HG02642 (cell line): ENCODE results near the gene JUND.
A peak's percentile ranks its signal among the peaks of the same experiment; 100 is the strongest.

Experiments used
- ATAC-seq: cut with Tn5 transposase; IDR thresholded peaks from one replicate; pipeline ENCODE4 v1.9.1; 2021; ENCODE audit warnings: mild to moderate bottlenecking; ENCODE audit not compliant: unreplicated experiment, poor library complexity

JUND gene

DNA sequence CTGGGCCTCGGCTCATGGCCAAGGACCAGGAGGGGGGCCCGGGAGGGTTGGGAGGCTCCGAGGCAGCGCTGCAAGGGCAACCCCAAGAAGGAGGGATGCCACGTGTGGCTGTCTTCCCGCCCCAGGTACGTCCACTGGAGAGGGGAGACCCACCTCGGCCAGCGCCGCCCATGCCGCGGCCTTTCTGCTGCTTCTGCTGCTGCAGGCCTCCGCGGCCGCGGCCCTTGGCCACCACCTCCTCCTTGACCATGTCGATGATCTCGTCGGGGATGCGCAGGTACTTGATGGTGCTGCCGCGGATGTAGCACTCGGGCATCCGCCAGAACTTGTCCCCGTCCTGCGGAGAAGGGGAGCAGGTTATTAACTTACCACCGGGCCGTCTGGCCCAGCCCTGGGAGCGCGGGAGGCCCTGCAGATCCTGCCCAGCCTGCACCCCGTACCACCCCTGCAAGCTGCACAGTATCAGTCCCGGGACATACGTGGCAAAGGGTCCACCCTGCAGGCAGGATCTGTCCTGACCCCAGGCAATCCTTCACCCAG lies 28.2 kb upstream of the JUND start:
- ATAC-seq, result no peak

DNA sequence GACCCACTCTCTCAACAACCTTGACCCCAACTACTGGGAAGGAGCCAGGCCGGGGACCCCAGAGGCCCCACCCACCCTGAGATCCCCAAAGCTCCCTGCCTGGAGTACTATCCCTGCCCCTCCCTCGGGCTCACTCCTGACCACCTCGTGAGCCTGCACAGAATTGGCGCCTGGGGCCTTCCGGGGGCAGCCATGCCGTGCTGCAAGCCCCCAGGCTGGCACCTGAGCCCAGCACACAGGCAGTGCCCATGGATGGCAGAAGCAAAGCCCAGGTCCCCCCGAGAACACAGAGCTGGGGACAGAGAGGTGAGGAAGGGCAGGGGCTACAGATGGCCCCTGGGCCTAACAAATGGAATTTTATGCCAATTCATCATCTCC lies 27.5 kb upstream of the JUND start:
- ATAC-seq, result no peak

DNA sequence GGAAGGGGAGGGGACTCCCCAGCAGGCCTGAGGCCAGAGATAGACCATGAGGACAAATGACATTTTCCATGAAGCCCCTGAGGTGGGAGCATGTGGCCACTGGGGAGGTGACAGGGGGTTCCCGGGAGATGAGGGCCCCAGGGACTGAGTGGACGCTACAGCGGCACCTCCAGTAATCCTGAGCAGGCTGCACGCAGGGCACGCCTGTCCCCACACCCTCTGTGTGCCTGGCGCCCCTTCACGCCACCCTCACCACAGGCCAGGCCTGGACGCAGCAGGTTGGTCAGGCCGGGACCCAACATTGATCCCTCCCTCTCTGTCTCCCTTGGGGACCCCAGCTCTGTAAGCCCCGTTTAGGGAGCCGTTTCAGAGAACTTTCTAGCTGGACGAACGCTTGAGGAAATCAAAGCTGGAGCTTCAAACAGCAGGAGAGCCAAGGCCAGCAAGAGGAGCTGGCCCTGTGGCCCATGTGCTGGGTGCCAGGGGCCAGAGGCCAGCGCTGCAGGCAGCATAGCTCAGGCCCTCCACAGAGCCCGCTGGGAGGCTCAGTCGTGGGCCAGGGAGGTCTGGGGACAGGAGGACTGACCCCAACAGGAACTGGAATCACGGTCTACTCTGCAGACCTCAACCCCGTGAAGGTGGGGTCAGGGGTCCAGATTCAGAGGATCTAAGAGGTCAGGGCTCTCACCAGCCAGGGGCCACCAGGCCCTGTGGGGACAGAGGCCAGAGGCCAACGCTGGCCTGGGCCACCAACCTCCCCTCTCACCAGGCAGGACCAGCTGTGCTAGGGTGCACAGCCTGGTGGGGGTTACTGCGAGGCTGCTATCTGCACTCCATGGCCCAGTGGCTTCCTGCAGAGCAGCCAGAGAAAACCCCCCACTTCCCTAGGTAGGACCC lies 26.9 kb upstream of the JUND start:
- no peak for ATAC-seq

DNA sequence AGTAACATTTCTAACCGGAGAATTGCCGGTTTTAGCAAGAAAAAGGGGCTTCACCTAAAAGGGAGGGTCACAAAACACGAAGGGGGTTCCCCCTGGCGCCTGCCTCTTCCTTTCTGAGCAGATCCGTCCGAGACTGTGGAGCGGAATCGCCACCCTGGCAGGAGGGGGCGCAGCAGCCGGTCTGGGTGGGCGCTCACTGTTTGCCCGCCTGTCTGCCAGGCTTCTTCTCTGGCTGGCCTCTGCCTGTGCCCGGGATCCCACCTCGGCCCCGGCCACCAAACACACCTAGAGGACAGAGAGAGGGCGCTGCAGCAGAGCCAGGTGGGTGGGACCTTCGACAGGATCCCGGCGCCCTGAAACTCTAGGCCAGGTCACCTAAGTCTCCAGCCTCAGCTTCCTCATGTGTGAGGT lies 25.9 kb upstream of the JUND start:
- ATAC-seq, result no peak

DNA sequence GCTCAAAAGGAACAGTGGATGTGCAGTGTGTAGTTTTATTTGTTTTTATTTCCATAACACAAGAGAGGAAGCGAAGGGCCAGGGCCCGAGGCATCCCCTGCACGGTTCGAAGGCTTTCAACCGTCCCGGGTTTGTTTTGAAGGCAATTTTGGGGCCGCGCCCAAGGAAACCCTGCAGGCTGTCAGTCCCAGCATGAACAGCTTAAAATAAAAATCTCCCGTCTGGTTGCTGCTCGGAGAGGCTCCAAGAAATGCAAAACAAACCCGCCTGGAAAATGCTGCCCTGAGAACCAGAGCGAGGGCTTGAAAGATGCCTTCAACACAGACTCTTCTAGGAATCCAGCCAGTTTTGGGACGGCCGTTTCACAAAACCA lies 25.5 kb upstream of the JUND start:
- no peak for ATAC-seq

DNA sequence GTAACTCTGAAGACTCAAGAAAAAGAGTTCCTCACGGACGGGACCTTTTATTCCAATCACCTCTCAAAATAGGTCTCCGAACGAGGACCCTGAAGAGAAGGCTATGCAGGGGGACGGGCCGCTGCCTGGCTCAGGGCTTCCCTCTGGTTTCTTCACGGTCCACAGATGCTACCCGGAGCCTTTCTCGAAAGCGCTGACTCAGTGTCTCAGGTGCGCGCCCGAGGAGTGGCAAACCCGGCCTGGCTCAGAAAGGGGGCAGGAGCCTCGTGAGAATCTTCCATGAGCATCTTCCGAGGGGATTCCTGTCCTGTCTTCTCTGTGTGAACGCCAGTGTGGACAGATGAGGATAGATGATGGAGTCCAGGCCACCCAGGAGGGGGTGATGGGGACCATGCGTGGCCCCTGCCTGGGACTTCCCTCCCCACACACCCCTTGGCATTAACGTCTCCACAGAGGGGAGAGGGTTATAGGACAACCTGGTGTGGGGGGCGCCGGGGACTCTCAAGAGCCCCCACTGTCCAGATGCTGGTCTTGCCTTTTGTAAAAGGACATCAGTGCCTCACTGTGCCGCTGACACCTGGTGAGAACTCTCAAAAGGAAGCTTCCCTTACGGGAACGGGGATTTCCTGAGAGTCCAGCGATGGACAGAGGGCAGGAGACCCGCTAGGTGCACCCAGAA lies 24.9 kb upstream of the JUND start:
- ATAC-seq, result no peak

DNA sequence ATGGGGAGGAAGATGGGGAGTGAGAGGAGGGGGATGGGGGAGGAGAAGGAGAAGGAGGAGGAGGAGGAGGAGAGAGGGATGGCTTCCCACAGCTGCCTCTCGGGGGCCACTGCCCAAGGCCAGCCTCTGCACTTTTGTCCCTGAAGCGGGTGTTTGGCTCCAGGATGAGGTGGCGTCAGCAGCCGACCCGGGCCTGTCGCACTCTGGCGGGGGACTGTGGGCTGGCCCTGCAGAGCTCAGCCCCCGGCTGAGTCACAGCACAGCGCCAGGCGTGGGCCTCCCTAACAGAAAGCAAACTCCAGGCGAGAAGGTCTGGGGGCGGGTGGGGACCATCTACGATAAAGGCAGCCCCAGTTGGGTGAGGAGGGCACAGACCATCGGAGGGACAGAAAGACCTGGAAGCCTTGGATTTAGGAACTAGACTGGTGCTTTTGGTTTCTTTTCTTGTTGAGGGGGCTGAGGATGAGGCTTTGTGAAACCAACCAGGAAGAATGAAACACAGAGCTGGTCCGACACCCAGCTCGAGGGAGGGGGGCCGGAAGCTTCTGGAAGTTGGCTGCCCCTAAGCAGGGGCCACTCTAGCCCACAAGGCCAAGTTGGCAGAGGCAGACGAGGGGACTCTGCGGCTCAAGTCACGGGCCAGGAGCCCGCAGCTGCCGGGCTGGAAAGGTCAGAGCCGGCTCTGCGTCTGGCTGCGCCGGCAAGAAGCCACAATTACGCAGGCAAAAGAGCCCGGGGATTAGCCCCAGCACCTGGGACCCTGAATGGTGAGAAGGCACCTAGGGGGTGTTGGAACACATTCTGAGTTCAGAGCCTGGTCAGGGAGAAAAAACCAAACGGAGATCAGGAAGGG lies 23.3 kb upstream of the JUND start:
- peak; percentile 43 for ATAC-seq

DNA sequence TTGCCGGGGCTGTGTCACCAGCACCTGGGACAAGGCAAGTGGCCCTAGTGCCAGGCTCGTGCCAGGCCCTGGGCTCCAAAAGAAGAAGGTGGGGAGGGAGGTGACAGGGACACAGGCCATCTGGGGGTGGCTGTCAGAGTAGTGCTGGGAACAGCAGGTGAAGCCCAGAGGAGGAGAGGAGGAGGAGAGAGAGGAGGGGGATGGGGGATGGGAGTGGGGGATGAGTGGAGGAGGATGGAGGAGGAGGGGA lies 22.7 kb upstream of the JUND start:
- no peak for ATAC-seq

DNA sequence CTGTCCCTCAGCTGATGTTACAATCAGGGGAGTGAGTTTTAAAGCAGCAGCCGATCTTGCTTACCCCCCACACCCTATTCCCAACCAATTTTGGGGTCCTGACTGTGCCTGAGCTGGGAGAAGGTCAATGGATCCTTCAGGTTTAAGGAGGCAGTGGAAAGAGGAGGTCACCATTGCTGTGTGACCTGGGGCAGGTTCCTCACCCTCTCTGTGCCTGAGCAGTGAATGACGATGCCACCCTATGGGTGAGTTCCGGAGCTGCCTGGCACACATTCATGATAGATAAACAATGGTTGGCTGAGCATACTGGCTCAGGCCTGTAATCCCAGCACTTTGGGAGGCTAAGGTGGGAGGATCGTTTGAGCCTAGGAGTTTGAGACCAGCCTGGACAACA lies 20.3 kb upstream of the JUND start:
- ATAC-seq, result no peak

DNA sequence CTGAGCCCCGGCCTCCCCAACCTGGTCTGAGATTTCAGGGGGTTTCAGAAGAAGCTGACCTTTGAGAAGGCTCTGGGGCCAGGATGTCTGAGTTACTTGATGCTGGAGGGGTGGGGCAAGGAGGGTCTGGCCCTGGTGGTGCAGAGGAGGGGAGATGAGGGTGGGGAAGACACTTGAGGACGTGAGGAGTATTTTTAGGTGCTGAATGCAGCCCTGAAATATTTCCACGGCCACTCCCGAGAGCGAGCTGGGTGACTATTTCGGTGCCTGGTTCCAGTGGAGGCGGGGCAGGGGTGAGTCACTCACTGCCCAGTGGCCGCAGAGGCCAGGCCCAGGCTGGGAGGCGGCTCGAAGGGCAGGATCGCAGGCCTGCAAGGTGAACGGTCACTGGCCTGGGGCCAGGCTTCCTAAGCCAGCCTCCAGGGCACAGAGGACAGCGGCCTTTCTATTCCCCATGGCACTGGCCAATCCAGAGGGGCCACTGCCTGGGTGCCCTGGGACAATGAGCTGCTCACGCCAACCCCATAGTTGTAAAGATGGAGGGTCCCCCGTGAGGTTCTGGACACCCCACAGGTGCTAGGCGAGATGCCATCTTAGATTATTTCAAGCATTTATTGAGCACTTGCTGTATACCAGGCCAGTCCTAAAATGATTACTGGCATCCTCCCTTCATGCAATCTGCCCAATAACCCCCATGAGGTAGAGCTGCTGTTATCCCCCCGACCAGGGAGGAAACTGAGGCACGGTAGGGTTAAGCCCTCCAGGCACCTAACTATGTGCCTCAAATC lies 19.7 kb upstream of the JUND start:
- ATAC-seq, result no peak

DNA sequence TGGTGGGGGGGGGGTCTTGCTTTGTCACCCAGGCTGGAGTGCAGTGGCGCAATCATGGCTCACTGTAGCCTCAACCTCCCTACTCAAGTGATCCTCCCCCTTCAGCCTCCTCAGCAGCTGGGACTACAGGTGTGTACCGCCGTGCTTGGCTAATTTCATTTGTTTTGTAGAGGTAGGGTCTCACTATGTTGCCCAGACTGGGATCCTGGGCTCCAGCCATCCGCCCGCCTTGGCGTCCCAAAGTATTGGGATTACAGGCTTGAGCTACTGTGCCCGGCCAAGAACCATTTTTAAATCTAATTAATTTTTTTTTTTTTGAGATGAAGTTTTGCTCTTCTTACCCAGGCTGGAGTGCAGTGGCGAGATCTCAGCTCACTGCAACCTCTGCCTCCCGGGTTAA lies 18.2 kb upstream of the JUND start:
- no peak for ATAC-seq

DNA sequence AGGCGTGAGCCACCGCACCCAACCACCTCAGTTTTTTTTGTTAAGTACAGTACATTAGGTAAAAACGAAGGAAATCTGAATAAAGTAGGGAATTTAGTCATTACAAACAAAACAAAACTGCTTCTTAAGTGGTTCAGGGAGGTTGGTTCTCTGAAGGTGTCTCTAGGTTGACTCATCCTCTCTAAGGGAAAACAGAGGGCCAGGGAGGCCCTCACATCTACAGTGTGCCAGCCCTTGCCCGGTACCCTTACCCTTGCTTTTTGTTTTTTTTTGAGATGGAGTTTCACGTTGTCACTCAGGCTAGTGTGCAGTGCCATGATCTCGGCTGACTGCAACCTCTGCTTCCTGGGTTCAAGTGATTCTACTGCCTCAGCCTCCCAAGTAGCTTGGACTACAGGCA lies 17.2 kb upstream of the JUND start:
- no peak for ATAC-seq

DNA sequence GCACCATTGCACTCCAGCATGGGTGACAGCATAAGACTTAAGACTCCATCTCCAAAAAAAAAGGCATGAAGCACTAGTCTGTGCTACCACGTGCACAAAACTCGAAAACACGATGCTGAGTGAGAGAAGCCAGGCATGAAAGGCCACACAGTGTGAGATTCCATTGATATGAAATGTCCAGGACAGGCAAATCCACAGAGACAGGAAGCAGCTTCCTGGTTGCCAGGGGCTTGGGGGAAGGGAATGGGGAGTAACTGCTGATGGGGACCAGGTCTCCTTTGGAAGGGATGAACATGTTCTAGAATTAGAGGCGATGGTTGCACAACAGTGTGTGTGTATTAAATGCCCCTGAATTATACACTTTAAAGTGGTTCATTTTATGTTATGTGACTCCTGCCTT lies 15.9 kb upstream of the JUND start:
- no peak for ATAC-seq

DNA sequence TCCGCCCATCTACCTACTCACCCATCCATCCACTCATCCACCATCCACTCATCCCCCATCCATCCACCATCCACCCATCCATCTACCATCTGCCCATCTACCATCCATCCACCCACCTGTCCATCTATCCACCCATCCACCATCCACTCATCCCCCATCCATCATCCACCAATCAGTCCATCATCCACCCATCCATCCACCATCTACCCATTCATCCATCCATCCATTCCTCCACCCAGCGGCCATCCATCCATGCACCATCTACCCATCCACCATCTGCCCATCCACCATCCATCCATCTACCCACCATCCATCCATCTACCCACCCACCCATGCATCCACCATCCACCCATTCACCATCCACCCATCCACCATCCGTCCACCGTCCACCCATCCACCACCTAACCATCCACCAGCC lies 13.6 kb upstream of the JUND start:
- no peak for ATAC-seq

DNA sequence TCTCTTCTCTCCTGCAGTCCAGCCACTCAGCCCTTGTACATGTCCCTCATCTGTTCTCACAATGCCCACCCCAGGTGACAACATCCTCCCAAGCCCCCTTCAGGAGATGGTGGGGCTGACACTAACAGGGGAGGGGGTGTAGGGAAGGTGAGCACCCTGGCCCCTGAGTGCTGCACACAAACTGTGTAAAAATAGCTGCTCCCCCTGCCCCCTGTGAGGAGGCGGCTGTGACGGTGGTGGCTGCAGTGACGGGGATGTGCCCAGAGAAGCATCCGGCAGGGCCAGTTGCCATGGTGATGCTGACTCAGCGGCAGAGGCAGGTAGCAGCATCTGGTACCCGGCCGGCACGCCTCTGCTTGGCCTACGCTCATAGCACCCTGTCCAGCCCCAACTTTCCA lies 13.0 kb upstream of the JUND start:
- ATAC-seq, result no peak

DNA sequence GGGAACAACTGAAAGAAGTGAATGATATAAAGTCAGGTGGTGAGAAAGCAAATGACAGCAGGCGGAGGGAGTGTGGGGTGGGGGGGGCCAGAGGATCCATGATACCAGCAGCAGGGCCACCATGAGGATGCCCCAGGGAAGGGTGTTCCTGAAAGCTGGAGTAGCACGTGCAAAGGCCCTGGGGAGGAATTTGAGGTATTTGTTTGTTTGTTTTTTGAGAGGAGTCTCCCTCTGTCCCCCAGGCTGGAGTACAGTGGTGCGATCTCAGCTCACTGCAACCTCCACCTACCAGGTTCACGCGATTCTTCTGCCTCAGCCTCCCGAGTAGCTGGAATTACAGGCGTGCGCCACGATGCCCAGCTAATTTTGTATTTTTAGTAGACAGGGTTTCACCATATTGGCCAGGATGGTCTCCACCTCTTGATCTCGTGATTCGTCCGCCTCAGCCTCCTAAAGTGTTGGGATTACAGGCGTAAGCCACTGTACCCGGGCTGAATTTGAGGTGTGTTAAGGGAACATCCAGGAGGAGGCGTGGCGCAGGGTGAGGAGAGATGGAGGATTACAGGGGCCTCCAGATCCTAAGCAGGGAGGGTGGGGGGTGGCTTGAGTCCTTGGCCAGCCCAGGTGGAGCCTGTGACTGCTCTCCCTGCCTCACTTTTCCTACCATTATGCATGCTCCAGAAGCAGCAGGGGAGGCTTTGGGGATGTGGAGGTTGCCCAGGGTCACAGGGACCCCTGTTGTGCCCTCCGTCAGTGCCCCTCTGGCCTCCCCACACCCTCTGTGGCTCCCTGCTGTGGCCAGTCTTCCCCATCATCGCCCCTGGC lies 12.4 kb upstream of the JUND start:
- no peak for ATAC-seq

DNA sequence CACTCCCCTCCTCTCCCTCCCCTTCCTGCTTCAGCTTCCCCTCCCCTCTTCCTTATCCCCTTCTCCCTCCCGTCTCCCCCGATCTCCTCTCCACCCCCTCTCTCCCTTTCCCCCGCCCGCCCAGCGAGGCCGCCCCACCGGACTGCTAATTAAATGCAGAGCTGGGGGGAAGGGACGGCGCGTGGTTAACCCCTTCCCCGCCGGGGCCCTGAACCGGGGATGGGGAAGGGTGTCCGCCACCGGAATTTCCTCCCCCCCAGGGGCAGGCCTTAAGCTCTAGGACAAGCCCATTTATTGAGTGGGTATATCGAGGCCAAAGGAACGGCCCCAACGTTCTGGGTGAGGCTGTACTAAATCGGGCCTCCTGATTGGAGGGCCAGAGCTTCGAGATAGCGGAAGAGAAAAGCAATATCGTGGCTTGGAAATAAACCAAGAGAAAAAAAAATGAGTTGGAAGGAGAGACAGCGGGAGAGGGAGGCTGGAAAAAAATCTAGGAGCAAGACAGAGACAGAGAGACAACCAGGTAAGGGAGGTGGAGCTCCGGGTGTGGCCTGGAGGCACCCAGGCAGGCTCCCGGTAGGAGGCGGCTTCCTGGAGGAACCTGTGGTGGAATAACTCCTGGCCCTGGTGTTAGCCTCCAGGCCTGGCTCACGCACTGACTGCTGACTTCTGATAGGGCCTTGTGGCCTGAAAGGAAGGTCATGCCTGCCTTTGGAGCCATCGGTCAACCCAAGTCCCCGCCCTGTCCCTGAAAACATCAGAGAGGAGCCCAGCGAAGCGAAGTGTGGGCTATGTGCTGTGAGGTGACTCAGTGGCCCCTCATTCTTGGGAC lies 11.6 kb upstream of the JUND start:
- ATAC-seq, result no peak

DNA sequence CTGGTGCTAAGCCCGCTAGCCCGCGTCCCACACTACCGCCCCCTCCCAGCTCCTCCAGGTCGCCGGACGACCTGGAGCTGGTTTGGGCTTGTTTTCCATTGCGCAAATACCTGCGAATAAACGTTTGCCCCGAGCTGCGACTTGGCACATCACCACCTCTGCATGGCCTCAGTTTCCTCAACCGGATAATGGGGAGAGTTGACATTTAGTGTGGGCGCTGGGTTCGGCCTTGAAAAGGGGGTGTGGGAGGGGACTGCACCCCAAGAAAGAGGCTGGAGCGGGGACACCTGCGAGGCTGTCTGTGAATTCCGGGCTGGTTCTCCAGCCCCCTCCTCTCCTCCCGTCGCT lies 11.0 kb upstream of the JUND start:
- ATAC-seq, result no peak
